Epithelial cell of proximal tubule (primary cell): ENCODE results near the gene PTPRA. TPM values are rescaled to one million over a fixed set of nuclear protein-coding genes. Genes with fewer than 3 reads are reported as not detected.

Source experiments
- DNase-seq: peaks from one replicate; pipeline ENCODE4 v3.0.0-alpha.2; 2011; ENCODE audit warnings: low read depth
- H3K4me3 ChIP-seq: 2 replicates; pipeline ENCODE4 v1.5.1; 2011; ENCODE audit warnings: low read depth, mild to moderate bottlenecking, low read length
- total RNA-seq: library from RNA; depleted of rRNA; stranded (reverse); fragments of >200 nt; gene quantifications from 2 replicates; pipeline ENCODE4 v1.2.3, GENCODE V29; 2015
- TF ChIP-seq, protein P1 (sequence below): conservative IDR thresholded peaks from 2 replicates; pipeline ENCODE4 v1.5.1; 2012; ENCODE audit warnings: low read depth, mild to moderate bottlenecking, low read length

The PTPRA gene
- total RNA-seq, 1 donor from 2014 or later = 40.8 TPM

GRCh38 chr20:2873747-2874041 is 413 bp downstream of the PTPRA start:
- H3K4me3 ChIP-seq = peak overlapping the region; percentile 97
- TF ChIP-seq, protein P1, sequence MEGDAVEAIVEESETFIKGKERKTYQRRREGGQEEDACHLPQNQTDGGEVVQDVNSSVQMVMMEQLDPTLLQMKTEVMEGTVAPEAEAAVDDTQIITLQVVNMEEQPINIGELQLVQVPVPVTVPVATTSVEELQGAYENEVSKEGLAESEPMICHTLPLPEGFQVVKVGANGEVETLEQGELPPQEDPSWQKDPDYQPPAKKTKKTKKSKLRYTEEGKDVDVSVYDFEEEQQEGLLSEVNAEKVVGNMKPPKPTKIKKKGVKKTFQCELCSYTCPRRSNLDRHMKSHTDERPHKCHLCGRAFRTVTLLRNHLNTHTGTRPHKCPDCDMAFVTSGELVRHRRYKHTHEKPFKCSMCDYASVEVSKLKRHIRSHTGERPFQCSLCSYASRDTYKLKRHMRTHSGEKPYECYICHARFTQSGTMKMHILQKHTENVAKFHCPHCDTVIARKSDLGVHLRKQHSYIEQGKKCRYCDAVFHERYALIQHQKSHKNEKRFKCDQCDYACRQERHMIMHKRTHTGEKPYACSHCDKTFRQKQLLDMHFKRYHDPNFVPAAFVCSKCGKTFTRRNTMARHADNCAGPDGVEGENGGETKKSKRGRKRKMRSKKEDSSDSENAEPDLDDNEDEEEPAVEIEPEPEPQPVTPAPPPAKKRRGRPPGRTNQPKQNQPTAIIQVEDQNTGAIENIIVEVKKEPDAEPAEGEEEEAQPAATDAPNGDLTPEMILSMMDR = no peak
- no peak for DNase-seq

GRCh38 chr20:2874456-2874855 is 1.2 kb downstream of the PTPRA start:
- no peak for DNase-seq
- TF ChIP-seq, protein P1 = no peak
- H3K4me3 ChIP-seq = peak overlapping the region; percentile 97

DNA sequence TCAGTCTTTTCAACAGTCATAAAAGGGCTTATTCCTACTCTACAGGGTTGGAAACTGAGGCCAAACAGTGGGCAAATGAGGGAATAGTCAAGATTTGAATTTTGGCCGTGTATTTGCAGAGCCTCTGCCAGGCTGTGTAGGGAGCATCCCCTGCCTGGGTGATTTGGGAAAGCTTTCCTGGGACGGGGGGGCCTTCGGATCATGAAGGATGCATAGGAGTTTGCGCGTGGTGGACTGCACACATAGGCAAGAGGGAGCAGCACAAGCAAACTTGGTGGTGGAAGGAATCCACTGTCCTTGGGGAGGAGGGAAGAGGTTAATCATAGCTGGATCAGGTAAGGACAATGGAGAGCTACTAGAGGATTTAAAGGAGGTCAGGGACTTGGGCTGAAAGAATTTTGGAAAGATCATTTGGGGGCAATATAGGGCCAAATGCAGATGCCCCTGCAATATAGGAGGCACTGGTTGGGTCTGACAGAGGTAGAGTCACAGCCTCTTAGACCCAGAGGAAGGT is 2.5 kb downstream of the PTPRA start:
- TF ChIP-seq, protein P1 = no peak
- no peak for DNase-seq
- no peak overlapping the region for H3K4me3 ChIP-seq

DNA sequence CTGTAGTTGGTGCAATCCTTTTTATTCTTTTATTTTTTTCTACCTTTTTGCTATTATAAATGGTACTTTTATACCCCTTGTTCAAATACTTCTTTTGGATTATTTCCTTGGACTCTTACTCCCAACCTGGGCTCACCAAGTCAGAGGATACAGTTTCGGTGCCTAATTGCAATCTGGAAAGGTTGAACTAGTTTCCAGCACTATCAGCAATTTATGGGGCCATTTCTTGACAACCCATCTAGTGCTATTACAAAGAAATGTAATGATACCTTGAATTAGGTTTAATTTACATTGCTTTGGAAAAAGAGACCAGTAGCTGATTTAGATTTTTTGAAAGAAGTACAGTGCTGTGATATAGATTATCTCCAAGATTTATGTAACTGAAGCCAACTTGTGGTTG is 5.2 kb downstream of the PTPRA start:
- no peak for DNase-seq
- H3K4me3 ChIP-seq = no peak overlapping the region
- TF ChIP-seq, protein P1 = no peak

DNA sequence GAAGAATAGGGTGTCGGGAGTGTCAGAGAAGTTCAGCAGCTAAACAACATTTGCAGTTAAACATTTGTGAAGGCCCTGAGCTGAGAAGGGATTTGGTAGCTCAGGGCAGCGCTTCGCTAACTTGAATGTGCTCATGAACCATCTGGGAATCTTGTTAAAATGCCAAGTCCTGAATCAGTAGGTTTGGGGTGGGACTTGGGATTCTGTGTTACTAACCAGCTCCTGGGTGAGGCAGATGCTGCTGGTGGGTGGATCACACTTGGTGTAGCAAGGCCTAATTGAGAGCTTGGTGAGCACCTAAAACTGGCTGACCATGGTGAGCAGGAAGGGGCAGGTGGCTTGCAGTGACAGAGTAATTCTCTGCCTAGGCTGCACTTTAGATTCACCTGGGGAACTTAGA is 5.9 kb downstream of the PTPRA start:
- no peak overlapping the region for H3K4me3 ChIP-seq
- TF ChIP-seq, protein P1 = no peak
- DNase-seq = peak; percentile 62

DNA sequence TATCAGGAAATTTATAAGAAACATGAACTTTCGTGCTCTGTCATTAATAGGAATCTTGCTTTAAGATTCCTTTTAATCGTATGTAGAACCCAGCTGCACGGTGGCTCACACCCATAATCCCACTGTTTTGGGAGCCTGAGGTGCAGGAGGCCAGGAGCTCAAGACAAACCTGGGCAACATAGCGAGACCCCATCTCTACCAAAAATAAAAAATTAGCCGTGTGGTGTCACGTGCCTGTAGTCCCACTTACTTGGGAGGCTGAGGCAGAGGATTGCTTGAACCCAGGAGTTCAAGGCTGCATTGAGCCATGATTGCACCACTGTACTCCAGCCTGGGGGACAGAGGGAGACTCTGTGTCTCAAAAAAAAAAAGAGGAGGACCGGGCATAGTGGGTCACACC is 7.4 kb downstream of the PTPRA start:
- DNase-seq = no peak
- TF ChIP-seq, protein P1 = no peak
- H3K4me3 ChIP-seq = no peak overlapping the region

DNA sequence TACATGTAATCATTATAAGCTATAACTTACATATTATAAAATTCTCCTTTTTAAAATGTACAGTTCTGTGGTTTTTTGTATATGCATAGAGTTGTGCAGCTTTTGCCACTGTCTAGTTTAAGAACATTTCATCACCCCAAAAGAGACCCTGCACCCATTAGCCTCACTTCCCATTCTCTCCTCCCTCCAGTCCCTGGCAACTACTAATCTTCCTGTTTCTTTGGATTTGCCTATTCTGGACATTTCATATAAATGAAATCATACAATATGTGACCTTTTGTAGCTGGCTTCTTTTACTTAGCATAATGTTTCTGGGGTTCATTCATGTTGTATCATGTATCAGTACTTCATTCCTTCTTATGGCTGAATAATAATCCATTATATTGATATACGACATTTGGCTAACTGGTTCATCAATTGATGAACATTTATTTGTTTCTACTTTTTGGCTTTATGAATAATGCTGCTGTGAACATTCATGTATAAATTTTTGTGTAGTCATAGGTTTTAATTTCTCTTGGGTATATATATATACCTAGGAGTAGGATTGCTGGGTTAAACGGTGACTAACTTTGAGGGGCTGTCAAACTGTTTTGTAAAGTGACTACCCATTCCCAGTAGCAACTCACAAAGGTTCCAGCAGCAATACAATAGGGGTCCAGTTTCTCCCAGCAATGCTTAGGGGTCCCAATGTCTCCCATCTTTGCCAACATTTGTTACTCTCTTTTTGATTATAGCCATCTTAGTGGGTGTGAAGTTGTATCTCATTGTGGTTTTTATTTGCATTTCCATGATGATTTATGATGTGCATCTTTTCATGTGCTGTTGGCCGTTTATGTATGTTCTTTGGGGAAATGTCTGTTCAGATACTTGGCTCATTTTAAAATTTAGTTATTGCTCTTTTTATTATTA is 10.7 kb downstream of the PTPRA start:
- H3K4me3 ChIP-seq = no peak overlapping the region
- TF ChIP-seq, protein P1 = no peak
- DNase-seq = no peak
